ENCODE data around the gene TRPM4.
"Not testable (repeated sequence)": the region's sequence is repeated elsewhere in the genome, so short reads cannot be mapped to it uniquely, and the experiment has no call there.

The TRPM4 gene

GRCh38 chr19:49127225-49127624, 30.4 kb upstream of the TRPM4 start:
- DNase-seq (ENCODE audit: low read depth in 2 of 2) = not testable (repeated sequence)

DNA sequence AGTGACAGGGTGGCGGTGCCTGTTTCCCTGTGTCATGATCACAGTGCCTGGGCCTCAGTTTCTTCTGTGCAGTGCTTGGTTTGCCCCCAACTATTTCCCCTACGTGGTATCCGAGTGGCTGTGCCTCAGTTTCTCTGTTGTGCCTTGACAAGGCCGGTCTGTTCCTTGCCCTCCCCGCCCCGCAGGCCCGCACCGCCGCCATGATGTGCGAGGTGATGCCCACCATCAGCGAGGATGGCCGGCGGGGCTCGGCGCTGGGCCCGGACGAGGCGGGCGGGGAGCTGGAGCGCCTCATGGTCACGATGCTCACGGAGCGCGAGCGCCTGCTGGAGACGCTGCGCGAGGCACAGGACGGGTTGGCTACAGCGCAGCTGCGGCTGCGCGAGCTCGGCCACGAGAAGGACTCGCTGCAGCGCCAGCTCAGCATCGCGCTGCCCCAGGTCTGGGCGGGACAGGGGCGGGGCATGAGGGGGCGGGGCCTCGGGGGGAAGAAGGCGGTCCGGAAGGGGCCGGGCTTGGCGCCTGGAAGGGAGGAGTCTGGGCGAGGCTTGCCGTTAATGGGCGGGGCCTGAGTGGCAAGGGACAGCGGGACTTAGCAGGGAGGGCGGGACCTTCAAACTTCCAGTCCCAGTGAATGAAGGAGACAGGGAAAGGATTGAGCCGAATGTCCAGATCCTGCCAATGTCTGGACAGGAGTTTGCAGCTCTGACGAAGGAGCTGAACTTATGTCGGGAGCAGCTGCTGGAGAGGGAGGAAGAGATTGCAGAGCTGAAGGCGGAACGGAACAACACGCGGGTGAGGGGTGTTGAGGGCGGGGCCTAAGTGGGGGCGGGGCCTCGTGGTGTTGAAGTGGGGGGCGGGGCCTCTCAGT, 29.7 kb upstream of the TRPM4 start:
- peak; percentile 84 to 85 for DNase-seq (ENCODE audit: low read depth in 2 of 2)

DNA sequence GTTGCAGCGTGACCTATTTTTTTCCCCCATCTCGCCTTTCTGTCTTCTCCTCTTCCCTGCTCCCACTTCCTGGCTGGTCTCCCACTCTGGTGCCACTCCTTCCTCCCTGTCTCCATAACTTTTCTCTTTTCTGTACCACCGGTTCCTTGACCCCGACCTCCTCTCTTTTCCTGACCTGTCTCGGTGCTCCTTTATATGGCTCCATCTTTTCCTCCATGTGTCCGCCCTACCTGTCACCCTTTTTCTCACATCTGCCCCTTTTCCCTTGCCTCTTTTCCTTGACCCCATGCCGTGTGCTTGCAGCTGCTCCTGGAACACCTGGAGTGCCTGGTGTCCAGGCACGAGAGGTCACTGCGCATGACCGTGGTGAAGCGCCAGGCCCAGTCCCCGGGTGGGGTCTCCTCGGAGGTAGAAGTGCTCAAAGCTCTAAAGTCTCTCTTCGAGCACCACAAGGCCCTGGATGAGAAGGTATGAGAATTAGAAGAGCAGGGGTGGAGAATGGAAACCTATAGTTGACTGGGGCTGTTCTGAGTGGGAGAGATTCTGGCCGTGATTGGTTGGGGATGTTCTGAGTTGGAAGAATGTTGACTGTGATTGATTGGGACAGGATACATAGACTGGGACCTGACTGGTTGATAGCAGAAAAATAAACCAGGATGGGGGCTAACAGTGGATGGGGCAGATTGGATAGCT, 28.9 kb upstream of the TRPM4 start:
- DNase-seq (ENCODE audit: low read depth in 2 of 2) = no peak

DNA sequence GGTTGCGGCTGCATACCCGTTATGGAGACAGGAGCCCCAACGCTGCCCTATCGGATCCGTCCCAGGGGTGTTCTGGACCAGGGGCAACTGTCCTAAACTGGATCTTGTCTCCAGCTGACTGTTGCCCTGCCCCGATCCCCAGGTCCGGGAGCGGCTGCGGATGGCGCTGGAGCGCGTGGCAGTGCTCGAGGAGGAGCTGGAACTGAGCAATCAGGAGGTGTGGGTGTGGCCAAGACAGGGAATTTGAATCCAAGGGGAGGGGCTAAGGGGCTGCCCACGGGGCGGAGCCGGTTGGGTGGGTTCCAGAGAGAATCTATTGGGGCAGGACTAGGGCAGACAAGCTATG, 28.4 kb upstream of the TRPM4 start:
- no peak for DNase-seq (ENCODE audit: low read depth in 2 of 2)

DNA sequence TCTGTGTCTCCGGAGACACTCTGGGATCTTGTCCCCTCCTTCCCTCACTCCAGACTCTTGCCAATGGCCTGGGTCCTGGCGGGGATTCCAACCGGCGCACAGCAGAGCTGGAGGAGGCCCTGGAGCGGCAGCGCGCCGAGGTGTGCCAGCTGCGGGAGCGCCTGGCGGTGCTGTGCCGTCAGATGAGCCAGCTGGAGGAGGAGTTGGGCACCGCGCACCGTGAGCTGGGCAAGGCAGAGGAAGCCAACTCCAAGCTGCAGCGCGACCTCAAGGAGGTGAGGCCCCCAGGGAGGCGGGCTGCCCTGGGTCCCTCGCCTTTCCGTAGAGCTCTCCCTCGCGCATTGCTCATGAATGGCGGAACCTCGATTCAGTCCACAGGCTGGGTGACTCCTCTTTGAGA, 27.3 kb upstream of the TRPM4 start:
- no peak for DNase-seq (ENCODE audit: low read depth in 2 of 2)

DNA sequence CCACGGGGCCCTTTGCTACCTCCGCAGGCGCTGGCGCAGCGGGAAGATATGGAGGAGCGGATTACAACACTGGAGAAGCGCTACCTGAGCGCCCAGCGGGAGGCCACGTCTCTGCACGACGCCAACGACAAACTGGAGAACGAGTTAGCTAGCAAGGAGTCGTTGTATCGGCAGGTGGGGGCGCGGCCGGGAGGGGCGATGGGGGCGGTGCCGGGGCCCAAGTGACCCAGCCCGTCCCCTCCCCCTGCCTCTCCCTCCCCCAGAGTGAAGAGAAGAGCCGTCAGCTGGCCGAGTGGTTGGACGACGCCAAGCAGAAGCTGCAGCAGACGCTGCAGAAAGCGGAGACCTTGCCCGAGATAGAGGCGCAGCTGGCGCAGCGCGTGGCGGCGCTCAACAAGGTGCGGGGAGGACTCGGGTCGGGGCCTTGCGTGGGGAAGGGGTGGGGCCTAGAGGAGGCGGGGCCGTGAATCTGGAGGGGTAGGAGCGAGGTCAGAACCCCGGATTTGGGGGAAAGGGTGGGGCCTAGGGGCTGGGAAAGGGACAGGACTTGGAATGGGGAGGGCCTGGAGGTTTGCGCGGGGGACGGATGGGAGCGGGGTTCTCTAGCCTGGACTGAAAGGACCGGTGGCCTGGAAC, 24.5 kb upstream of the TRPM4 start:
- DNase-seq (ENCODE audit: low read depth in 2 of 2) = no peak

DNA sequence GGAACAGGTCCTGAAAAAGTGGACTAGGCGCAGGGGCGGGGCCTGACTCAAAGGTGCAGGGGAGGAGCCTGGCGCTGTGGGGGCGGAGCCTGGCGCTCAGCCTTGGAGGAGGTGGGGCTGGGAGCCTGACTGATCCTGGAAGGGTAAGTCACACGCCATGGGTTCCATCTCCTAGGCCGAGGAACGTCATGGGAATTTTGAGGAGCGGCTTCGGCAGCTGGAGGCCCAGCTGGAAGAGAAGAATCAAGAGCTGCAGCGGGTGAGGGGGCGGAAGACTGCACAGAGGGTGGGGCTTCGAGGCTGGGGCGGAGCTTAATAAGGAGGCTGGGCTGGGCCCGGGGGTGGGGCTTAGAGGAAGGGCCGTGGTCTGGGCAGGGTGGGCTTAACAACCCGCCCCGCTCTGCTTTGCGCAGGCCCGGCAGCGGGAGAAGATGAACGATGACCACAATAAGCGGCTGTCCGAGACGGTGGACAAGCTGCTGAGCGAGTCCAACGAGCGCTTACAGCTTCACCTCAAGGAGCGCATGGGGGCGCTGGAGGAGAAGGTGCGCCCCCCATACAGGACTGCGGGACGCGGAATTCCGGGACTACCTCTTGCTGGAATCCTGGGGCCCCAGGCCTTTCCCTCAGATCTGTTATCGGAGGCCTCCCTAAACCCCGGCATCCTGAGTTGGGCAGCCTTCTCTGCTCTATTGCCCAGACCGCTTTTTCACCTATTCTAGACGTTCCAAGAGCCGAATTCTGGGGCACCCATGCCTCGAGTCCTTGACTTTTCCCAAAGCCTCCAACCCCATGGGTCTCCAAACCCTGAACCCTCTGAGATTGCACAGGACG, 23.8 kb upstream of the TRPM4 start:
- no peak for DNase-seq (ENCODE audit: low read depth in 2 of 2)

DNA sequence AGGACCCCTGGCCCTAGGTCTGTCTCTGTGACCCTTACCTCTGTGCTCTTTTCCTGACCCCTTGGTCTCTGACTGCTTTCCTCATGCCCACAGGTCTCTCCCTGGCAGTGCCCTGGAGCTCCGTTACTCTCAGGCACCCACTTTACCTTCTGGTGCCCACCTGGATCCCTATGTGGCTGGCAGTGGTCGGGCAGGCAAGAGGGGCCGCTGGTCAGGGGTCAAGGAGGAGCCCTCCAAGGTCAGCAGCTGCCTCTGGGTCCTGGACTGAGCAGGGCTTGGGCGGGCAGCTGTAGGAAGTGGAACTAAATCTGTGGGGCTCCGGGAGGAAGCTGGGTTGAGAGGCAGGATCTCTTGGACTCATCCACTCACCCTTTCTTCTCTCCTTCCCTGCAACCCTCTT, 21.9 kb upstream of the TRPM4 start:
- no peak for DNase-seq (ENCODE audit: low read depth in 2 of 2)

GRCh38 chr19:49136771-49137171, 20.8 kb upstream of the TRPM4 start:
- DNase-seq (ENCODE audit: low read depth in 2 of 2) = no peak

DNA sequence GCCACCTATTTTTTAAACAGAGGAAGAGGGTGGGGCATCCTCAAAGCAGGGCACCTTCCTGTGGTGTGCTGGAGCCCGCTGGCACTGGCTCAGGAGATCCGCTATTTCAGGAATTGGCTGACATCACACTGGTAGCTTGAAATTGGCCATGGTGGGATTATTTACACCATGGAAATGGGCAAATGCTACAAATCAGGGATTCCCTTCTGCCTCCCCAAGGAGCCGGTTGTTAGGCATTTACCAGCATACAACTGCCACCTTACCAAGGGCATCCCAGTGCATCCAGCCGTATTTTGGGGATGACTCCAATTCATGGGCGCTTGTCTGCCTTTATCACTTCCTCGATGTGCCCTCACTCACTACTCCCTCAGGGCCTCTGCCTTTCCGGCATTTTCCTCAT, 16.6 kb upstream of the TRPM4 start:
- no peak for DNase-seq (ENCODE audit: low read depth in 2 of 2)

- DNase-seq (ENCODE audit: low read depth in 2 of 2) = no peak
Observed at GRCh38 chr19:49141352-49141751, 16.2 kb upstream of the TRPM4 start.

DNA sequence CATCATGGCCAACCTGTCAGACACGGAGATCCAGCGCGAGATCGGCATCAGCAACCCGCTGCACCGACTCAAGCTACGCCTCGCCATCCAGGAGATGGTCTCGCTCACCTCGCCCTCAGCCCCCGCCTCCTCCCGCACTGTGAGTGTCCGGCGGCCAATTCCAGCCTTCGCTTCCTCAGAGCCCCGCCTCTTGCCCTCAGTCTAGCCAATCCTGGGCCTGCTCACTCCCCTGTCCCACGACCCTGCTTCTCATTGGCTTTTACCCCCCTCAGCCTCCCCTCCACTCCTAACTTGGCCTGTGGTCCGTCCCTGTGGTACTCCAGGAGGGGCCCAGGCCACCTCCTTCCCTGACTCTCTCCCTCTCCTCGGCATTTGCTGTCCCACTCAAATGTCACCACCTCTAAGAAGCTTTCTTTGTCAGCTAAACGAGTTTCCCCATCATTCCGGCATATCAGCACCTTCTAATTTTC, 14.7 kb upstream of the TRPM4 start:
- DNase-seq (ENCODE audit: low read depth in 2 of 2) = no peak

- DNase-seq (ENCODE audit: low read depth in 2 of 2) = peak; percentile 38 to 49
Observed at GRCh38 chr19:49145573-49146407, 11.8 kb upstream of the TRPM4 start.

DNA sequence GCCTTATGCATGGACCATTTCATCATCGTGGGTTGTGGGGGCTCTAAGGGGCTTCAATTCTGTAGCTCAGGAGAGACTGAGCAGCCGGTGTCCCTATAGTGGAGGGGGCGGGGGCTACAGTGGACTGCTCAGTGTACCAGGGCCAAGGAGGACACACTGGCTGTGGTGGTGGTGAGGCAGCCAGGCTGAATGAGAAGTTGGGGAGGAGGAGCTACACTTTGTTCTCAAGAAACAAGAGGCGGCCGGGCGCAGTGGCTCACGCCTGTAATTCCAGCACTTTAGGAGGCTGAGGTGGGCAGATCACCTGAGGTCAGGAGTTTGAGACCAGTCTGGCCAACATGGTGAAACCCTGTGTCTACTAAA, 11.2 kb upstream of the TRPM4 start:
- not testable (repeated sequence) for DNase-seq (ENCODE audit: low read depth in 2 of 2)

DNA sequence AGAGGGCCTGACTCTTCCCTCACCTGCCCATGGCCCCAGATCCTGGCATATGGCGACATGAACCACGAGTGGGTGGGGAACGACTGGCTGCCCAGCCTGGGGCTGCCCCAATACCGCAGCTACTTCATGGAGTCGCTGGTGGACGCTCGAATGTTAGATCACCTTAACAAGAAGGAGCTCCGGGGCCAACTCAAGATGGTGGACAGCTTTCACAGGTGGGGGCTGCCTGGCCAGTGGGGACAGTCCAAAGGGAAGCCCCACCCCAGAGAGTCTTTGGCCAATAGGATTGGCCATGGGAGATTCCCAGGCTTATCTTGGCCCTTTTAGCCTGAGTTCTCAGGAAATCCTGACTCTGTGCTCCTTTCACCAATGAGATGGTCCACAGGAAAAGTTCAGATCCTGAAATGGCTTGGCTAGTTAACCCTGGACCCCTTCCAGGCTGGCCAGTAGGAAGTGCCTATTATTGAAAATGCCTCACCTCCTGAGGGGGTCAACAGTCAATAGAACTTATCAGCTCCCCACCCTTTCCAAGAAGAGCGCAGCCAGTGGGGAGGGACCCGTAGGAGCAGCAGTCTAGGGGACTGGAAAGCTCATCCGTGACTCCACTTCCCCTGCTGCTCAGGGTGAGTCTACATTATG, 9.4 kb upstream of the TRPM4 start:
- no peak for DNase-seq (ENCODE audit: low read depth in 2 of 2)

DNA sequence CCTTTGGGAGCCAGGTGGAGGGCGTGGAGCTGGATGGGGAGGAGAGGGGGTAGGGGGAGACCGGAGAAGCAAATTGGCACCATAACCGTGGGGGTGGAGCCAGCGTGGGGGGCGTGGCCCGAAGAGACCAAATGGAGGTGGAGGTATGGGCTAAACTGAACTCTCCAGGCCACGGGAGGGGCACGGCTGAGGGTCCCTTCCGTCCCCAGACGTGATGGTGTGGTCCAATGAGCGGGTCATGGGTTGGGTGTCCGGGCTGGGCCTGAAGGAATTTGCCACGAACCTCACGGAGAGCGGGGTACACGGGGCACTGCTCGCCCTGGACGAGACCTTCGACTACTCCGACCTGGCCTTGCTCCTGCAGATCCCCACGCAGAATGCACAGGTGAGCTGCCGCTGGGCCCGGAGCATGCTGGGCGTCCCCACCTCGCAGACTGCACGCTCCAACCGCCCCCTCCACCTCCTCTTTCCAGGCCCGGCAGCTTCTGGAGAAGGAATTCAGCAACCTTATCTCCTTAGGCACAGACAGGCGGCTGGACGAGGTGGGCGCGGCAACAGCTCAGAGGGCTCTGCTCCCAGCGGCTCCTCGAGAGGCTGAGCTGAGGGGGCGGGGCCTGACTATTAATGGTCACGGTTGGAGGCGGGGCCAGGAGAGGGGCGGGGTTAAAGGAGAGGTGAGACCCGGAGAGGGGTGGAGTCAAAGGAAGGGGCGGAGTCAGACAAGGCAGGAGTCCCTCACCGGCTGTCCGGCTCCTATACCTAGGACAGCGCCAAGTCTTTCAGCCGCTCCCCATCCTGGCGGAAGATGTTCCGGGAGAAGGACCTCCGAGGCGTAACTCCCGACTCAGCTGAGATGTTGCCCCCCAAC, 8.6 kb upstream of the TRPM4 start:
- peak; percentile 48 to 60 for DNase-seq (ENCODE audit: low read depth in 2 of 2)

DNA sequence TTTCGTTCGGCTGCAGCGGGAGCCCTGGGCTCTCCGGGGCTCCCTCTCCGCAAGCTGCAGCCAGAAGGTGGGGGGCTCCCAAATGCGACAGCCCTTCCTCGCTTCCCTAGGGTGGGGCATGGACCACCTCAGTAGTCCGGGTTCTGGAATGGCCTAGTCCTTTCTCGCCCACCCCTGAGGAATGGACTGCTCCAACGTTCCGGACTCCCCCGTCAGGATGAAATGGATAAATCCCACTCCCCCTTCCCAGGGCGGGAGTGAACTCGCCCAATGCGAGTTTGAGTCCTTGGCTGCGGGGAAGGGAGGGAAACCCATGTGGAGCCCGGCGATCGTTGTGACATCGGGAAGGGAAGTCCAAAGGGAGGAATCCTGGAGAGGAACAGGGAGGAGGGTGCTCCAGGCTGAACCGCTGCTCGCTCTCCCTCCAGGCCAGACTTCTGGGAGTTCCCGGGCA, 7.9 kb upstream of the TRPM4 start:
- no peak for DNase-seq (ENCODE audit: low read depth in 2 of 2)

GRCh38 chr19:49150106-49150943, 7.3 kb upstream of the TRPM4 start:
- no peak for DNase-seq (ENCODE audit: low read depth in 2 of 2)

GRCh38 chr19:49150944-49151243, 6.7 kb upstream of the TRPM4 start:
- no peak for DNase-seq (ENCODE audit: low read depth in 2 of 2)

Measured in stimulated activated CD8-positive, alpha-beta memory T cell treated with anti-CD3 and anti-CD28 coated beads, Interleukin-15, amount 100 ng/mL, for 4 hours (primary cell).